Measurements from ENCODE around the gene HM13. TPM values are rescaled to one million over a fixed set of nuclear protein-coding genes. Genes with fewer than 3 reads are reported as not detected.
A peak's percentile ranks its signal among the peaks of the same experiment; 100 is the strongest.

The HM13 gene
- total and polyA plus RNA-seq, 9 of the 15 experiments (the other 6 are each of a cell fraction or from before 2014, with no cell fraction given) = 7.7 to 136 (median 74.5) TPM

DNA sequence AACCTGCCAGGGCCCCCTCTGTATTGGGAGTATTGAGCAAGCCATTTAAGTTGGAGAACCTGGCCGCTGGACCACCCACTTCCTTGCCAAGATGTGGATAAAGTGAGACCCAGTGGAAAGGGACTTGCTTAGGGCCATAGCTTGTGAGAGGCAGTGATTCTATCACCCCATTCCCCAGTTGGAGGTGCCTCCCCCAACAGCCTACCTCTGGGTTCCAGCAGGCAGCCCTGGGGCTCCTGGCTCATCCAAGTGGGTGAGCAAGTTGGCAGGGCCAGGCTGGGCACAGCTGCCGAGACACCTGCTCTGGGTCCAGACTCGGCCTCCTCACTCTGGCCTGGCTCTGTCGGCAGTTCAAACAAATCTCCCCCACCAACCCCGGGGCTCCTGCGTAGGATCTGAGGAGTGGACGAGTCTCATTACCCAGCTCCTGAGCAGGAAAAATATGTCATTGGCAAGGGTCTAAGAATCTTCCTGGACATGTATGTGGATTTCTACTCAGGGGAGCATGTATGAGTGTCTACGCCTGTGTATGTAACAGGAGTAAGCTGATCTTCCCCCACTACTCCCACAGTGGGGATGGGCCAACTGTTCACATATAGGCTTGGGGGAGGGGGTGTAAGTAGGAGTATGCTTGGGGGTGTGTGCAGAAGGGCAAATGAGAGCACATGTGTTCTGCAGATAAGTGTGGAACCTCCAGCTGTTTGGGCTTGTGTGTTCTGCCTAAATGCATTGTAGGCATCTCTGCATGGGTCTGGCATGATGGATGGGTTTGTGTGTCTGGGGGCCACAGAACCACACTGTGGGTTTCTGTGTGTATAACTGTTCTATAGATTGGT is 92.8 kb downstream of the HM13 start:
- Histone ChIP-seq H3K27me3 (ENCODE audit: control insufficient read depth in 2 of 2, insufficient read depth in 2 of 2, low read length in 2 of 2) (no peaks in the 10 kb centered on the region), H3K4me1 (replicated peaks in 1 of 2; ENCODE audit: control insufficient read depth in 2 of 2, insufficient read depth in 2 of 2, low read length in 2 of 2) (peaks cover 43 to 70% of the 10 kb centered on the region in 2 experiments), H3K4me3 (peak overlapping the region; percentile 94), H2AFZ (ENCODE audit: low read depth, low read length) (no peak overlapping the region), H3K9ac (ENCODE audit: insufficient read depth in 1 of 2, low read depth in 2 of 2, low read length in 2 of 2) (peak overlapping the region; percentile 88 to 91), H3K9me1 (ENCODE audit: control insufficient read depth, insufficient read depth, low read length) (no peaks in the 10 kb centered on the region), H3K27ac (ENCODE audit: extremely low read depth, low read depth, low read length) (peak overlapping the region; percentile 85), H4K20me1 (replicated peaks; ENCODE audit: control insufficient read depth, insufficient read depth, low read length) (no peaks in the 10 kb centered on the region; the same call in 1 of the 2 replicates), H3K79me2 (ENCODE audit: control insufficient read depth, insufficient read depth, low read length) (peaks cover 35% of the 10 kb centered on the region), H3K4me2 (ENCODE audit: insufficient read depth, low read length) (peak overlapping the region; percentile 98), H3K9me3 (replicated peaks; ENCODE audit: control insufficient read depth, insufficient read depth, low read depth, low read length) (no peaks in the 10 kb centered on the region), H3K36me3 (ENCODE audit: control insufficient read depth, insufficient read depth, low read length) (peaks cover 14% of the 10 kb centered on the region; the same call in 1 of the 3 replicates)
- in situ Hi-C loops (cut with MboI) = no loop called here
- peak; percentile 62 for ATAC-seq
- ChIA-PET CTCF (ENCODE audit: low intra/inter-chr PET ratio) (no interaction called here), POLR2A (interaction anchor here (0.8 to 7.6 kb wide), 17 partner anchors 11 to 132 kb away, joined by 3 to 107 read pairs (median 7); partner anchors contain the start of gene TPX2)
- no TSS peak for BruUV-seq (replicated peaks)
- intact Hi-C loops (cut with micrococcal nuclease) = no loop called here
- FAIRE-seq = peak; percentile 98
- peak; percentile 78 to 94 (median 85) for DNase-seq (ENCODE audit: extremely low read depth in 1 of 4, low spot score in 3 of 4)
- 4% methylated on average over 8 of the region's 8 CpGs for WGBS (ENCODE audit: insufficient coverage, low coverage, missing lambda C conversion rate)
- TF ChIP-seq CHAMP1 (IDR thresholded peaks at IDR 0.05) (no peak), CBX2 (IDR thresholded peaks at IDR 0.05; ENCODE audit: insufficient read depth, low read length, poor library complexity, severe bottlenecking) (no peak), ZBTB2 (IDR thresholded peaks at IDR 0.05) (peak; percentile 69), CBX5 (IDR thresholded peaks at IDR 0.05; ENCODE audit: borderline replicate concordance, low read depth) (no peak), POLR2B (IDR thresholded peaks at IDR 0.05; ENCODE audit: low read depth, partially characterized antibody) (peak; percentile 79), RBM34 (IDR thresholded peaks at IDR 0.05; ENCODE audit: borderline replicate concordance, insufficient read depth, low read length) (no peak), BRCA1 (IDR thresholded peaks at IDR 0.05) (no peak), BRCA1 (CRISPR knock-in tag; IDR thresholded peaks at IDR 0.05) (no peak), ZNF133 (CRISPR knock-in tag; IDR thresholded peaks at IDR 0.05) (no peak), SREBF2 (CRISPR knock-in tag; IDR thresholded peaks at IDR 0.05) (no peak), KDM5B (IDR thresholded peaks at IDR 0.05; ENCODE audit: insufficient replicate concordance, low read depth, low read length) (peak; percentile 83), ETV5 (CRISPR knock-in tag; IDR thresholded peaks at IDR 0.05; ENCODE audit: low read depth) (no peak), ZNF780A (CRISPR knock-in tag; IDR thresholded peaks at IDR 0.05) (no peak), EWSR1 (IDR thresholded peaks at IDR 0.05; ENCODE audit: borderline replicate concordance, low read depth, partially characterized antibody) (no peak), RFX1 (IDR thresholded peaks at IDR 0.05) (no peak), SFPQ (IDR thresholded peaks at IDR 0.05; ENCODE audit: low read depth, low read length) (no peak)
